Effector memory CD4-positive, alpha-beta T cell (primary cell): ENCODE measurements around the gene VWA8.
"Not testable (repeated sequence)": the region's sequence is repeated elsewhere in the genome, so short reads cannot be mapped to it uniquely, and the experiment has no call there.

Source experiments
- DNase-seq, 3 donors: peaks; one replicate each; pipeline ENCODE4 v3.0.0-alpha.2; 2020
- H3K27ac ChIP-seq: 2 replicates; pipeline ENCODE4 v1.7.0; 2013; ENCODE audit warnings: mild to moderate bottlenecking, low read length, moderate library complexity; ENCODE audit not compliant: insufficient read depth, poor library complexity, severe bottlenecking
- H3K27me3 ChIP-seq: replicated peaks from 2 replicates; pipeline ENCODE4 v1.7.0; 2013; ENCODE audit warnings: mild to moderate bottlenecking, low read length; ENCODE audit not compliant: insufficient read depth, control insufficient read depth, poor library complexity, severe bottlenecking
- H3K36me3 ChIP-seq: 2 replicates; pipeline ENCODE4 v1.7.0; 2013; ENCODE audit warnings: mild to moderate bottlenecking, low read length, moderate library complexity; ENCODE audit not compliant: control insufficient read depth, insufficient read depth
- H3K4me1 ChIP-seq: 2 replicates; pipeline ENCODE4 v1.7.0; 2013; ENCODE audit warnings: low read length, mild to moderate bottlenecking; ENCODE audit not compliant: control insufficient read depth, insufficient read depth, poor library complexity, severe bottlenecking
- H3K4me3 ChIP-seq: 2 replicates; pipeline ENCODE4 v1.7.0; 2013; ENCODE audit warnings: low read length, low read depth, mild to moderate bottlenecking; ENCODE audit not compliant: insufficient read depth, poor library complexity, severe bottlenecking
- H3K9me3 ChIP-seq: 2 replicates; pipeline ENCODE4 v1.7.0; 2013; ENCODE audit warnings: mild to moderate bottlenecking, low read length, moderate library complexity; ENCODE audit not compliant: control insufficient read depth

The VWA8 gene

GRCh38 chr13:41579168-41579567, 381.7 kb downstream of the VWA8 start:
- Histone ChIP-seq H3K9me3 (no peaks in the 10 kb centered on the region), H3K27me3 (no peaks in the 10 kb centered on the region), H3K27ac (no peak overlapping the region), H3K4me3 (no peak overlapping the region), H3K36me3 (peaks cover 11% of the 10 kb centered on the region), H3K4me1 (peaks cover 3% of the 10 kb centered on the region)
- DNase-seq, result no peak

GRCh38 chr13:41578371-41578770, 382.5 kb downstream of the VWA8 start:
- Histone ChIP-seq H3K36me3 (peaks cover 11% of the 10 kb centered on the region), H3K9me3 (no peaks in the 10 kb centered on the region), H3K4me3 (no peak overlapping the region), H3K4me1 (peaks cover 3% of the 10 kb centered on the region), H3K27me3 (no peaks in the 10 kb centered on the region), H3K27ac (no peak overlapping the region)
- no peak for DNase-seq

- no peak for DNase-seq
- H3K4me3 ChIP-seq, result no peak overlapping the region
Observed at GRCh38 chr13:41577436-41577835, 383.5 kb downstream of the VWA8 start.

GRCh38 chr13:41573640-41574039, 387.3 kb downstream of the VWA8 start:
- H3K9me3 ChIP-seq, H3K27ac ChIP-seq, DNase-seq, H3K36me3 ChIP-seq, H3K27me3 ChIP-seq, H3K4me1 ChIP-seq, H3K4me3 ChIP-seq: not testable (repeated sequence)

More at GRCh38 chr13:41577436-41577835, 383.5 kb downstream of the VWA8 start:
- Histone ChIP-seq H3K9me3 (no peaks in the 10 kb centered on the region), H3K4me1 (peaks cover 3% of the 10 kb centered on the region), H3K27me3 (no peaks in the 10 kb centered on the region), H3K27ac (no peak overlapping the region), H3K36me3 (peaks cover 11% of the 10 kb centered on the region)

DNA sequence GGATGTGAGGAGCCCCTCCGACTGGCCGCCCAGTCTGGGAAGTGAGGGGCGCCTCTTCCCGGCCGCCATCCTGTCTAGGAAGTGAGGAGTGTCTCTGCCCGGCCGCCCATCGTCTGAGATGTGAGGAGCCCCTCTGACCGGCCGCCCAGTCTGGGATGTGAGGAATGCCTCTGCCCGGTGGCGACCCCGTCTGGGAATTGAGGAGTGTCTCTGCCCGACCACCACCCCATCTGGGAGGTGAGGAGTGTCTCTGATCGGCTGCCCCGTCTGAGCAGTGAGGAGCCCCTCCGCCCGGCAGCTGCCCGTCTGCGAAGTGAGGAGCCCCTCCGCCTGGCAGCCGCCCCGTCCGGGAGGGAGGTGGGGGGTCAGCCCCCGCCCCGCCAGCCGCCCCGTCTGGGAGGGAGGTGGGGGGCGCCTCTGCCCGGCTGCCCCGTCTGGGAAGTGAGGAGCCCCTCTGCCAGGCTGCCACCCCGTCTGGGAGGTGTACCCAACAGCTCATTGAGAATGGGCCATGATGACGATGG, 389.0 kb downstream of the VWA8 start:
- not testable (repeated sequence) for H3K4me1 ChIP-seq, H3K27me3 ChIP-seq, H3K9me3 ChIP-seq, DNase-seq, H3K27ac ChIP-seq, H3K4me3 ChIP-seq, H3K36me3 ChIP-seq

DNA sequence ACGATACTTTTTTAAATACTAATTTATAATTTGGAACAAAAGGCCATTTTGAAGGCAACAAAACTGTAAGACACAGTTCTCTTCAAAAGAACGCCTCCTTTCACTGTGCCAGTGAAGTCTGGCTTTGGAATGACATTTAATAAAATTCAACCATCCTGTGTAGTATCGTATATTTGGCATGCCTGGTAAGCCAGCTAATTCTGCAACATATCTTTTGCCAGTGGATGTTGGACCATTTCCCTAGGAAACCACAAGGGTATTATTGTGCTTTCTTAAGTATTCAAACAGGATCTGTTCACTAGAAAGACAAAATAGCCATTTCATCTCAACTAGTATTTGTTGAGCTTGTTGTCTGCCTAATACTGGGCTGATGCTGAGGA, 391.9 kb downstream of the VWA8 start:
- Histone ChIP-seq H3K9me3 (no peaks in the 10 kb centered on the region), H3K27ac (no peak overlapping the region), H3K36me3 (no peaks in the 10 kb centered on the region), H3K4me1 (no peaks in the 10 kb centered on the region), H3K27me3 (no peaks in the 10 kb centered on the region), H3K4me3 (no peak overlapping the region)
- DNase-seq, result no peak

DNA sequence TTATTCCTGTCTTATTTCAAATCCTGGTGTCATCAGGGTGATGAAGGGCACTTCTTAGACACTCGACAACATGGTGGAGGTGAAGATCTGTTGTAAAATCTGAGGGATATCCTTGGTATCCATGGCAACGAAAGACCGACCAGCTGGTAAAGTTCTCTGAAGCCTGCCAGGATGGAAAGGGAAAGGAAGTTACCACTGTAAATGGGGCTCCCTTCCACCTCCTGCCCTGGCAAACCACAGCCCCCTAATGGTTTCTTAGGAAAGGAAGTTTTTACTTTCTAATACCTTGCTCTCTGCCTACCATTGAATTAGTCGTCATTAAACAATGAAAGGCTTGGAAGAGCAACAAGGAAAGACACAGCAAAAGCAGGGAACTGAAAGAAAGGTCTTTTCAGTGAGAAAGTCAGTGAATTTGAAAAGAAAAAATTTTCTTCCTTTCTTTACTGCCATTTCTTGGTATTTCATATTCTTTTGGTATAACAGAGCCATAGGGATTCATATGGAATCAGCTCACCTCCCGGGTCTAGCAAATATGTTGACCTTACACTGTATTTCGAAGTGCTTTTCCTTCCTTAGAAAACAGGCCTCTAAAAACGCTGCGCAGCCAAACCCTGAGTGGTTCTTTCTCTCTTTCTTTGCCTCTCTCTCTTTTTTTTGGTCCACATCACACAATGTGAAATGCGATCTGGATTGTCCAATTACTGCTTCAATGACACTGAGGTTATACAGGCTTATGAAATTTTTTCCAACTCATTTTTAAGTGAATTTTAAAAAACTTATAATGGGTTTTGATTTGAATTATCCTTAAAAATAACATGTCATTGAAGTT, 392.6 kb downstream of the VWA8 start:
- H3K27ac ChIP-seq, result no peak overlapping the region
- no peak for DNase-seq
- H3K4me3 ChIP-seq, result no peak overlapping the region
- no peaks in the 10 kb centered on the region for H3K27me3 ChIP-seq
- H3K36me3 ChIP-seq, result no peaks in the 10 kb centered on the region
- H3K9me3 ChIP-seq, result no peaks in the 10 kb centered on the region
- H3K4me1 ChIP-seq, result no peaks in the 10 kb centered on the region

DNA sequence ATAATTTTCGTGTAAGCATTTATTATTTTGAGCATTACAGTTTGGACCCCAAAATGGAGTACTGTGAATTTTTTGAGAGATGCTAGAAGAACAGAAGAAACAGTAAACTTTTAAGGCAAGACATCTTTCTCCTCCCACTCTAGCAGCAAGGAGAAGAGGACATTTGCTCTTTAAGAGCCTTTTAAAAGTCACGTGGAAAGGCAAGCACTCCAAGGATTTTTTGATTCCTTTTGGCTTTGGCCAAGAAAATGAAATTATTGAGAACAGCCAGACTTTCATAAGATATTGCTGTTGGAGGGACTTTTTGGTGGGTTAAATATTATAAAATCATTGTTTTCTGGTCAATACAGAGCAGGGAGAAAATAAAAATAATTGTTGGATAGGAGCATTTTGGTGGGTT, 393.5 kb downstream of the VWA8 start:
- H3K27me3 ChIP-seq, result no peaks in the 10 kb centered on the region
- no peak overlapping the region for H3K4me3 ChIP-seq
- H3K36me3 ChIP-seq, result no peaks in the 10 kb centered on the region
- no peak for DNase-seq
- no peaks in the 10 kb centered on the region for H3K4me1 ChIP-seq
- H3K27ac ChIP-seq, result no peak overlapping the region
- H3K9me3 ChIP-seq, result no peaks in the 10 kb centered on the region

GRCh38 chr13:41565846-41566245, 395.1 kb downstream of the VWA8 start:
- Histone ChIP-seq H3K4me3 (no peak overlapping the region), H3K27me3 (no peaks in the 10 kb centered on the region), H3K4me1 (no peaks in the 10 kb centered on the region), H3K36me3 (no peaks in the 10 kb centered on the region), H3K9me3 (no peaks in the 10 kb centered on the region), H3K27ac (no peak overlapping the region)
- DNase-seq, result no peak

- Histone ChIP-seq H3K27ac (no peak overlapping the region), H3K4me3 (no peak overlapping the region), H3K27me3 (no peaks in the 10 kb centered on the region), H3K9me3 (no peaks in the 10 kb centered on the region), H3K36me3 (no peaks in the 10 kb centered on the region), H3K4me1 (no peaks in the 10 kb centered on the region)
- DNase-seq, result no peak
Observed at GRCh38 chr13:41565216-41565615, 395.7 kb downstream of the VWA8 start.
